Suprapubic skin (tissue), 4 donors: ENCODE results near the gene RPP14.

Source experiments
- EP300 ChIP-seq: sonication (generic); formaldehyde crosslinking; IDR thresholded peaks from one replicate; pipeline ENCODE4 v1.6.1; 2017; ENCODE audit warnings: antibody characterized with exemption
- POLR2AphosphoS5 ChIP-seq, 3 donors: sonication (generic); formaldehyde crosslinking; IDR thresholded peaks; one replicate each; pipeline ENCODE4 v1.6.1; 2017; ENCODE audit warnings: antibody characterized with exemption in 3 of 3

DNA sequence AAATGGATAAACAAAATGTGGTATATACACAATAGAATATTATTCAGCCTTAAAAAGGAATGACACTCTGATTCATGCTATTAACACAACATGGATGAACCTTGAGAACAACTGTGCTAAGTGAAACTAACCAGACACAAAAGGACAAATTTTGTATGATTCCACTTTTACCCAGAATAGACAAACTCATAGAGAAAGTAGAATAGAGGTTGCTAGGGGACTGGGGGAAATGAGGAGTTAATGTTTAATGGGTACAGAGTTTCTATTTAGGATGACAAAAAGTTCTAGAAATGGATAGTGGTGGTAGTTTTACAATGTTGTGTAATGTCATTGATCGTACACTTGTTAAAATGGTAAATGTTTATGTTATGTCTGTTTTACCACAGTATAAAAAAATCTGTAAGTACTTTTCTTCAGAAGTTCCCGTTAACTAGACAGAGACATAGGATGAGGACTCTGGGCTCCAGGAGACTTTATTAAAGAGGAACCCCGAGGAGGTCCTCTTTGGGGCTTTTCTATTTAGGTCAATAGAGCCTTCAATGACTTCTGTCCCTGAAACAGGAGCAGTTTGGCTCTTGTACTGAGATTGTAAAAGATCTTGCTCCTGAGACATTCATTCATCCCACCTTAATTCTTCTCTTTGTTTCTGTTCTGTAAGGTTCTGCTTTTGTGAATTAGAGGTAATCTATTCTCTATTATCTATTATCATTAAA lies 43.9 kb upstream of the RPP14 start:
- TF ChIP-seq EP300 (no peak), POLR2AphosphoS5 (IDR thresholded peaks at IDR 0.05) (no peak)
